ENCODE data around the gene COA1.

DNA sequence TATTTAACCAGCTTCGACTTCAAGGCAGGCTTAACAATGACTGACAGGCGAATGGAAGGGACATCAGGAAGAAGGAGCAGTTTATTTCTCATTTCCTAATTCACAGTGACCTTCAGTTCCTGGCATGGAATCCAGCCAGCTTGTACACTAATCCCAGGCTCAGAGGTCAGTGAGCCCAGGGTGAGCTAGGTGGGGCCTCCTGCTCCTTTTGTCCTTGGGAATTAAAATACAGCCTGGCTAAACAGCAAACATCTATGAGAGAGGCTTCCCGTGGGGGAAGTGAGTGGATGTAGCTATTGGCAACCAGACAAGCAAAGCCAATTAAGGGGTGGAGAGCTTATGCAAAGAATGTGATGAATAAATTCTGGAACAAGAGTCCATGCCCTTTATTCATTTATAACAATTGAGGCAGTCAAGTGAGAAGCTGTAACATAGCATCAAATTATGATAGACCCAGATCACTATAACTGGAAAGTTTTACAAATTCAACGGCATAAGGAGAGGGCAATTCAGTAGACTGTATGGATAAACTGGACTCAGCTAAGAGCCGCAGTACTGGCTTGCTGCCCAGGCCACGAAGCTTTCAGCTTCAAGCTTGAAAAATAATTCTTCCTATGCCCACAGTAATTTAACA lies 89.3 kb downstream of the COA1 start:
- TF ChIP-seq, protein P1, sequence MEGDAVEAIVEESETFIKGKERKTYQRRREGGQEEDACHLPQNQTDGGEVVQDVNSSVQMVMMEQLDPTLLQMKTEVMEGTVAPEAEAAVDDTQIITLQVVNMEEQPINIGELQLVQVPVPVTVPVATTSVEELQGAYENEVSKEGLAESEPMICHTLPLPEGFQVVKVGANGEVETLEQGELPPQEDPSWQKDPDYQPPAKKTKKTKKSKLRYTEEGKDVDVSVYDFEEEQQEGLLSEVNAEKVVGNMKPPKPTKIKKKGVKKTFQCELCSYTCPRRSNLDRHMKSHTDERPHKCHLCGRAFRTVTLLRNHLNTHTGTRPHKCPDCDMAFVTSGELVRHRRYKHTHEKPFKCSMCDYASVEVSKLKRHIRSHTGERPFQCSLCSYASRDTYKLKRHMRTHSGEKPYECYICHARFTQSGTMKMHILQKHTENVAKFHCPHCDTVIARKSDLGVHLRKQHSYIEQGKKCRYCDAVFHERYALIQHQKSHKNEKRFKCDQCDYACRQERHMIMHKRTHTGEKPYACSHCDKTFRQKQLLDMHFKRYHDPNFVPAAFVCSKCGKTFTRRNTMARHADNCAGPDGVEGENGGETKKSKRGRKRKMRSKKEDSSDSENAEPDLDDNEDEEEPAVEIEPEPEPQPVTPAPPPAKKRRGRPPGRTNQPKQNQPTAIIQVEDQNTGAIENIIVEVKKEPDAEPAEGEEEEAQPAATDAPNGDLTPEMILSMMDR (IDR thresholded peaks at IDR 0.05; ENCODE audit: extremely low read depth in 1 of 2, insufficient read depth in 1 of 2, low read depth in 1 of 2, low read length in 2 of 2), result no peak
- TF ChIP-seq MYC (IDR thresholded peaks at IDR 0.05; ENCODE audit: low read depth, low read length) (no peak), POLR2A (IDR thresholded peaks at IDR 0.05; ENCODE audit: low read depth, low read length) (no peak), EZH2 (IDR thresholded peaks at IDR 0.05; ENCODE audit: borderline replicate concordance, low read depth, low read length, severe bottlenecking) (no peak), POLR2AphosphoS5 (IDR thresholded peaks at IDR 0.05; ENCODE audit: insufficient read depth, low read depth, low read length) (no peak), JUN (IDR thresholded peaks at IDR 0.05; ENCODE audit: borderline replicate concordance, insufficient read depth, insufficient read length, low read depth) (peak; percentile 66), GATA2 (IDR thresholded peaks at IDR 0.05; ENCODE audit: insufficient read depth, insufficient read length, low read depth, low read length) (peak; percentile 65)
- TF ChIP-seq, protein P2, sequence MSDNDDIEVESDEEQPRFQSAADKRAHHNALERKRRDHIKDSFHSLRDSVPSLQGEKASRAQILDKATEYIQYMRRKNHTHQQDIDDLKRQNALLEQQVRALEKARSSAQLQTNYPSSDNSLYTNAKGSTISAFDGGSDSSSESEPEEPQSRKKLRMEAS (IDR thresholded peaks at IDR 0.05; ENCODE audit: insufficient read depth, insufficient read length), result no peak
